GM19467 (cell line): Measurements from ENCODE around the gene PTPRB.

Source experiments
- ATAC-seq: cut with Tn5 transposase; IDR thresholded peaks from one replicate; pipeline ENCODE4 v1.9.1; 2021; ENCODE audit warnings: mild to moderate bottlenecking, moderate library complexity; ENCODE audit not compliant: unreplicated experiment

The PTPRB gene

GRCh38 chr12:70598467-70599193 lies 38.6 kb downstream of the PTPRB start:
- no peak for ATAC-seq

- ATAC-seq = no peak
Measured at GRCh38 chr12:70592664-70593063, 44.6 kb downstream of the PTPRB start.

GRCh38 chr12:70590549-70591226 lies 46.5 kb downstream of the PTPRB start:
- no peak for ATAC-seq

- peak; percentile 96 for ATAC-seq
Measured at GRCh38 chr12:70590051-70590450, 47.2 kb downstream of the PTPRB start.

GRCh38 chr12:70584332-70584731 lies 52.9 kb downstream of the PTPRB start:
- ATAC-seq = no peak

GRCh38 chr12:70583251-70583650 lies 54.0 kb downstream of the PTPRB start:
- no peak for ATAC-seq

- no peak for ATAC-seq
Measured at GRCh38 chr12:70581208-70581607, 56.0 kb downstream of the PTPRB start.

- no peak for ATAC-seq
Measured at GRCh38 chr12:70577283-70577634, 60.0 kb downstream of the PTPRB start.

GRCh38 chr12:70576341-70577282 lies 60.6 kb downstream of the PTPRB start:
- peak; percentile 85 for ATAC-seq

GRCh38 chr12:70571705-70572268 lies 65.4 kb downstream of the PTPRB start:
- no peak for ATAC-seq

GRCh38 chr12:70571029-70571428 lies 66.2 kb downstream of the PTPRB start:
- ATAC-seq = no peak

- no peak for ATAC-seq
Measured at GRCh38 chr12:70561550-70561949, 75.7 kb downstream of the PTPRB start.

GRCh38 chr12:70560671-70561070 lies 76.6 kb downstream of the PTPRB start:
- no peak for ATAC-seq

GRCh38 chr12:70559390-70559789 lies 77.8 kb downstream of the PTPRB start:
- ATAC-seq = no peak

GRCh38 chr12:70557583-70558191 lies 79.5 kb downstream of the PTPRB start:
- no peak for ATAC-seq

- no peak for ATAC-seq
Measured at GRCh38 chr12:70556179-70556869, 80.9 kb downstream of the PTPRB start.

GRCh38 chr12:70555081-70555480 lies 82.1 kb downstream of the PTPRB start:
- ATAC-seq = no peak

- no peak for ATAC-seq
Measured at GRCh38 chr12:70553391-70553859, 83.8 kb downstream of the PTPRB start.

- no peak for ATAC-seq
Measured at GRCh38 chr12:70551731-70552130, 85.5 kb downstream of the PTPRB start.

- ATAC-seq = no peak
Measured at GRCh38 chr12:70550180-70550577, 87.0 kb downstream of the PTPRB start.
